Measurements from ENCODE around the gene PROCA1. TPM values are rescaled to one million over a fixed set of nuclear protein-coding genes. Genes with fewer than 3 reads are reported as not detected.
"Not testable (repeated sequence)": the region's sequence is repeated elsewhere in the genome, so short reads cannot be mapped to it uniquely, and the experiment has no call there.

Gene PROCA1
- total RNA-seq, 1 donor from 2014 or later: 12.5 TPM

- Mint-ChIP-seq H3K9me3 (peaks cover 2% of the 10 kb centered on the region), H3K27me3 (ENCODE audit: insufficient read depth, low read depth) (no peaks in the 10 kb centered on the region), H3K27ac (no peak overlapping the region), H3K4me3 (no peak overlapping the region), H3K4me1 (no peaks in the 10 kb centered on the region), H3K36me3 (peaks cover 2% of the 10 kb centered on the region)
- no peaks in the 10 kb centered on the region for H3K4me1 ChIP-seq
- H3K27me3 ChIP-seq: no peaks in the 10 kb centered on the region
- H3K9me3 ChIP-seq (ENCODE audit: low read depth): no peaks in the 10 kb centered on the region
- H3K79me2 ChIP-seq (ENCODE audit: low read depth): no peaks in the 10 kb centered on the region
- no peak overlapping the region for H3K27ac ChIP-seq
- no peaks in the 10 kb centered on the region for H3F3A ChIP-seq (ENCODE audit: low read depth)
- H3K4me2 ChIP-seq: no peak overlapping the region
- no peak overlapping the region for H3K4me3 ChIP-seq
- no peaks in the 10 kb centered on the region for H3K36me3 ChIP-seq
- H2AFZ ChIP-seq (replicated peaks): no peak overlapping the region
- no peaks in the 10 kb centered on the region for H4K20me1 ChIP-seq (ENCODE audit: low read depth)
- DNase-seq (ENCODE audit: low spot score): no peak
- H3K9ac ChIP-seq: no peak overlapping the region
- TF ChIP-seq CTCF (IDR thresholded peaks at IDR 0.05): no peak
- no peak for TF ChIP-seq EZH2phosphoT487 (IDR thresholded peaks at IDR 0.05)
- TF ChIP-seq EZH2 (IDR thresholded peaks at IDR 0.05): no peak
Observed at GRCh38 chr17:28737316-28737715, 25.6 kb upstream of the PROCA1 start.

GRCh38 chr17:28735913-28736769 is 24.5 kb upstream of the PROCA1 start:
- H3K9me3 ChIP-seq (ENCODE audit: low read depth); H3K9ac ChIP-seq; H3K27me3 ChIP-seq; H3K27ac Mint-ChIP-seq; H3K27me3 Mint-ChIP-seq (ENCODE audit: insufficient read depth, low read depth); H3K4me3 ChIP-seq; H3K9me3 Mint-ChIP-seq; H3K27ac ChIP-seq; H3K4me3 Mint-ChIP-seq; DNase-seq (ENCODE audit: low spot score); H3K79me2 ChIP-seq (ENCODE audit: low read depth); H3F3A ChIP-seq (ENCODE audit: low read depth); H3K36me3 Mint-ChIP-seq; H3K4me2 ChIP-seq; H3K36me3 ChIP-seq; H2AFZ ChIP-seq (replicated peaks); H3K4me1 ChIP-seq; H4K20me1 ChIP-seq (ENCODE audit: low read depth); H3K4me1 Mint-ChIP-seq: not testable (repeated sequence)

GRCh38 chr17:28735242-28735722 is 23.6 kb upstream of the PROCA1 start:
- TF ChIP-seq EZH2phosphoT487 (IDR thresholded peaks at IDR 0.05) (no peak), EZH2 (IDR thresholded peaks at IDR 0.05) (no peak), CTCF (IDR thresholded peaks at IDR 0.05) (no peak)
- H3K27ac ChIP-seq: no peak overlapping the region
- H3K9me3 Mint-ChIP-seq: peaks cover 2% of the 10 kb centered on the region
- peaks cover 2% of the 10 kb centered on the region for H3K36me3 Mint-ChIP-seq
- no peaks in the 10 kb centered on the region for H3K79me2 ChIP-seq (ENCODE audit: low read depth)
- no peak overlapping the region for H3K27ac Mint-ChIP-seq
- no peaks in the 10 kb centered on the region for H3K27me3 ChIP-seq
- H3K4me3 Mint-ChIP-seq: no peak overlapping the region
- no peak for DNase-seq (ENCODE audit: low spot score)
- no peaks in the 10 kb centered on the region for H3F3A ChIP-seq (ENCODE audit: low read depth)
- H3K4me1 ChIP-seq: no peaks in the 10 kb centered on the region
- H3K9ac ChIP-seq: no peak overlapping the region
- H2AFZ ChIP-seq (replicated peaks): no peak overlapping the region
- H3K4me3 ChIP-seq: no peak overlapping the region
- no peaks in the 10 kb centered on the region for H4K20me1 ChIP-seq (ENCODE audit: low read depth)
- no peaks in the 10 kb centered on the region for H3K9me3 ChIP-seq (ENCODE audit: low read depth)
- H3K27me3 Mint-ChIP-seq (ENCODE audit: insufficient read depth, low read depth): no peaks in the 10 kb centered on the region
- H3K4me2 ChIP-seq: no peak overlapping the region
- H3K4me1 Mint-ChIP-seq: no peaks in the 10 kb centered on the region
- no peaks in the 10 kb centered on the region for H3K36me3 ChIP-seq

GRCh38 chr17:28734712-28735241 is 23.1 kb upstream of the PROCA1 start:
- Mint-ChIP-seq H3K36me3 (peaks cover 2% of the 10 kb centered on the region), H3K9me3 (peaks cover 2% of the 10 kb centered on the region), H3K27me3 (ENCODE audit: insufficient read depth, low read depth) (no peaks in the 10 kb centered on the region), H3K4me1 (peaks cover under 1% of the 10 kb centered on the region), H3K4me3 (no peak overlapping the region), H3K27ac (no peak overlapping the region)
- Histone ChIP-seq H3K79me2 (ENCODE audit: low read depth) (no peaks in the 10 kb centered on the region), H3K9me3 (ENCODE audit: low read depth) (no peaks in the 10 kb centered on the region), H3K4me1 (no peaks in the 10 kb centered on the region), H3K36me3 (no peaks in the 10 kb centered on the region), H2AFZ (replicated peaks) (no peak overlapping the region), H3K4me2 (no peak overlapping the region), H4K20me1 (ENCODE audit: low read depth) (no peaks in the 10 kb centered on the region), H3K27ac (no peak overlapping the region), H3K9ac (no peak overlapping the region), H3K27me3 (no peaks in the 10 kb centered on the region), H3F3A (ENCODE audit: low read depth) (no peaks in the 10 kb centered on the region), H3K4me3 (no peak overlapping the region)
- no peak for TF ChIP-seq EZH2phosphoT487 (IDR thresholded peaks at IDR 0.05)
- TF ChIP-seq CTCF (IDR thresholded peaks at IDR 0.05): no peak
- no peak for TF ChIP-seq EZH2 (IDR thresholded peaks at IDR 0.05)
- no peak for DNase-seq (ENCODE audit: low spot score)
